Liver (tissue), 9 donors: ENCODE results near the gene SRSF9. TPM values are rescaled to one million over a fixed set of nuclear protein-coding genes. Genes with fewer than 3 reads are reported as not detected.

Source experiments
- DNase-seq: peaks from one replicate; pipeline ENCODE4 v3.0.0-alpha.2; 2017; ENCODE audit warnings: low spot score
- H3K27ac ChIP-seq, 2 donors: one replicate each; pipeline ENCODE4 v1.7.0; 2013; ENCODE audit warnings: inconsistent platforms in 2 of 2, low read length in 2 of 2, control low read depth in 1 of 2, low read depth in 1 of 2, mild to moderate bottlenecking in 1 of 2
- H3K27me3 ChIP-seq, 4 donors: one replicate each; pipeline versions ENCODE4 v1.6.1 to v1.7.0; 2013; ENCODE audit warnings: low read length in 3 of 4, inconsistent platforms in 1 of 4, mild to moderate bottlenecking in 1 of 4, moderate library complexity in 1 of 4; ENCODE audit not compliant: control insufficient read depth in 4 of 4, insufficient read depth in 4 of 4
- H3K36me3 ChIP-seq, 4 donors: one replicate each; pipeline versions ENCODE4 v1.6.1 to v1.7.0; 2013; ENCODE audit warnings: low read length in 3 of 4, mild to moderate bottlenecking in 3 of 4, low read depth in 1 of 4, moderate library complexity in 1 of 4; ENCODE audit not compliant: control insufficient read depth in 4 of 4, insufficient read depth in 3 of 4
- H3K4me1 ChIP-seq, 4 donors: one replicate each; pipeline versions ENCODE4 v1.6.1 to v1.7.0; 2013; ENCODE audit warnings: low read length in 3 of 4, mild to moderate bottlenecking in 3 of 4, moderate library complexity in 1 of 4; ENCODE audit not compliant: control insufficient read depth in 4 of 4, insufficient read depth in 4 of 4
- H3K4me3 ChIP-seq, 3 donors: one replicate each; pipeline versions ENCODE4 v1.6.1 to v1.7.0; 2013; ENCODE audit warnings: low read length in 3 of 3, control low read depth in 1 of 3, low read depth in 1 of 3, mild to moderate bottlenecking in 1 of 3
- H3K9ac ChIP-seq, 2 donors: one replicate each; pipeline ENCODE4 v1.7.0; 2013; ENCODE audit warnings: low read length in 2 of 2, mild to moderate bottlenecking in 2 of 2, moderate library complexity in 2 of 2, control low read depth in 1 of 2, low read depth in 1 of 2
- H3K9me3 ChIP-seq, 4 donors: one replicate each; pipeline versions ENCODE4 v1.6.1 to v1.7.0; 2013; ENCODE audit warnings: low read length in 3 of 4; ENCODE audit not compliant: control insufficient read depth in 4 of 4
- ATF3 ChIP-seq: IDR thresholded peaks from 2 replicates; pipeline ENCODE4 v1.6.1; 2016; ENCODE audit warnings: antibody characterized with exemption
- CTCF ChIP-seq: fragments of 150-350 bp; IDR thresholded peaks from 2 replicates; pipeline ENCODE4 v1.5.1; 2017; ENCODE audit warnings: improper control_type of control experiment, low read depth, low read length; ENCODE audit not compliant: missing input control
- FOXA1 ChIP-seq: IDR thresholded peaks from 2 replicates; pipeline ENCODE4 v1.6.1; 2016; ENCODE audit warnings: antibody characterized with exemption
- GABPA ChIP-seq, 2 donors: IDR thresholded peaks in 1 of 2; conservative IDR thresholded peaks in 1 of 2; 2 replicates each; pipeline ENCODE4 v1.6.1; 2016; ENCODE audit warnings: antibody characterized with exemption in 2 of 2, mild to moderate bottlenecking in 1 of 2, moderate library complexity in 1 of 2
- HNF4A ChIP-seq, 2 donors: conservative IDR thresholded peaks; 2 replicates each; pipeline ENCODE4 v1.6.1; 2016; ENCODE audit warnings: antibody characterized with exemption in 2 of 2, mild to moderate bottlenecking in 2 of 2
- HNF4G ChIP-seq: IDR thresholded peaks from 2 replicates; pipeline ENCODE4 v1.6.1; 2016; ENCODE audit warnings: antibody characterized with exemption
- JUND ChIP-seq, 2 donors: IDR thresholded peaks; 2 replicates each; pipeline ENCODE4 v1.6.1; 2016; ENCODE audit warnings: antibody characterized with exemption in 2 of 2
- NR2F2 ChIP-seq: IDR thresholded peaks from 2 replicates; pipeline ENCODE4 v1.6.1; 2016; ENCODE audit warnings: antibody characterized with exemption
- RAD21 ChIP-seq, 2 donors: IDR thresholded peaks; 2 replicates each; pipeline ENCODE4 v1.6.1; 2016; ENCODE audit warnings: antibody characterized with exemption in 2 of 2, mild to moderate bottlenecking in 2 of 2
- REST ChIP-seq: IDR thresholded peaks from 2 replicates; pipeline ENCODE4 v1.6.1; 2016; ENCODE audit warnings: antibody characterized with exemption, mild to moderate bottlenecking
- RXRA ChIP-seq, 2 donors: IDR thresholded peaks; 2 replicates each; pipeline ENCODE4 v1.6.1; 2017 to 2018; ENCODE audit warnings: antibody characterized with exemption in 2 of 2, mild to moderate bottlenecking in 1 of 2
- SP1 ChIP-seq: IDR thresholded peaks from 2 replicates; pipeline ENCODE4 v1.6.1; 2018; ENCODE audit warnings: antibody characterized with exemption, mild to moderate bottlenecking
- TAF1 ChIP-seq: conservative IDR thresholded peaks from 2 replicates; pipeline ENCODE4 v1.6.1; 2016; ENCODE audit warnings: antibody characterized with exemption, mild to moderate bottlenecking
- YY1 ChIP-seq: IDR thresholded peaks from 2 replicates; pipeline ENCODE4 v1.6.1; 2016; ENCODE audit warnings: antibody characterized with exemption, mild to moderate bottlenecking
- ZBTB33 ChIP-seq: IDR thresholded peaks from 2 replicates; pipeline ENCODE4 v1.6.1; 2016; ENCODE audit warnings: antibody characterized with exemption
- WGBS: extraction: QIAGEN DNeasy Blood & Tissue Kit; methylation state at CpG from one replicate; pipeline ENCODE4 v1.1.7; 2013; 5-methylcytosine and 5-hydroxymethylcytosine counted together
- polyA plus RNA-seq, 2 donors: library from polyadenylated mRNA; stranded (reverse) in 1 of 2; unstranded in 1 of 2; fragments of 200-250 nt in 1 of 2; fragments of >200 nt in 1 of 2; fragmentation: Nextera tagmentation in 1 of 2; extraction: Ambion mirVana in 1 of 2; gene quantifications; one replicate each; pipeline versions ENCODE4 v1.2.1 to v1.2.3, GENCODE V29; 2013 to 2015
- total RNA-seq, 2 donors: library from RNA; depleted of rRNA; stranded (reverse); fragments of >200 nt; gene quantifications; one replicate each; pipeline ENCODE4 v1.2.3, GENCODE V29; 2014
- donor health status: healthy.
- donor health status: healthy.
- donor health status: healthy.
- donor health status: healthy.
- donor health status: healthy.

The SRSF9 gene
- total and polyA plus RNA-seq, 4 donors, result 45.3 to 98.5 (median 73.3) TPM

- peak; percentile 99 for DNase-seq
- peaks cover 1 to 15% (median 5%) of the 10 kb centered on the region in 4 donors for H3K36me3 ChIP-seq
- peak within 1 kb of the TSS; percentile 75 to 85 for H3K27ac ChIP-seq
- peak within 1 kb of the TSS; percentile 47 to 53 for H3K9ac ChIP-seq
- peak within 1 kb of the TSS; percentile 82 to 95 (median 85) for H3K4me3 ChIP-seq
- no peaks in the 10 kb centered on the region for H3K27me3 ChIP-seq
- under 1% methylated on average over 53 of the region's 53 CpGs for WGBS
- peaks cover 0 to 19% (median 12%) of the 10 kb centered on the region in 4 donors for H3K4me1 ChIP-seq
- peak; percentile 14 for TF ChIP-seq CTCF
- no peak for TF ChIP-seq RXRA (IDR thresholded peaks at IDR 0.05)
- peak; percentile 98 for TF ChIP-seq SP1
- TF ChIP-seq ATF3, result no peak
- TF ChIP-seq NR2F2, result no peak
- TF ChIP-seq ZBTB33, result no peak
- peak; percentile 89 for TF ChIP-seq TAF1
- peak; percentile 25 for TF ChIP-seq FOXA1
- peak; percentile 95 for TF ChIP-seq REST
- peak; percentile 39 for TF ChIP-seq YY1
- TF ChIP-seq JUND (IDR thresholded peaks at IDR 0.05), result no peak
- peak; percentile 11 to 41 for TF ChIP-seq RAD21 (IDR thresholded peaks at IDR 0.05)
- no peak for TF ChIP-seq HNF4A (conservative IDR thresholded peaks at IDR 0.05)
- TF ChIP-seq GABPA (IDR thresholded peaks at IDR 0.05 in 1 of 2, conservative IDR thresholded peaks at IDR 0.05 in 1 of 2), result no peak
- TF ChIP-seq HNF4G, result no peak
- no peaks in the 10 kb centered on the region for H3K9me3 ChIP-seq
Measured at GRCh38 chr12:120495731-120496412, 26.3 kb upstream of the SRSF9 start, which contains the start of gene DYNLL1. Gene DYNLL1 (plus strand): TSS chr12:120496113. CDS start chr12:120496422, 309 bp downstream.
